GM18907 (cell line): ENCODE measurements around the gene DSCAML1.

Experiments used
- ATAC-seq: cut with Tn5 transposase; IDR thresholded peaks from one replicate; pipeline ENCODE4 v1.9.1; 2021; ENCODE audit warnings: mild to moderate bottlenecking, moderate library complexity; ENCODE audit not compliant: unreplicated experiment

The DSCAML1 gene

GRCh38 chr11:117535850-117536411, 261.1 kb downstream of the DSCAML1 start:
- ATAC-seq, result no peak

GRCh38 chr11:117535201-117535849, 261.7 kb downstream of the DSCAML1 start:
- ATAC-seq, result no peak

DNA sequence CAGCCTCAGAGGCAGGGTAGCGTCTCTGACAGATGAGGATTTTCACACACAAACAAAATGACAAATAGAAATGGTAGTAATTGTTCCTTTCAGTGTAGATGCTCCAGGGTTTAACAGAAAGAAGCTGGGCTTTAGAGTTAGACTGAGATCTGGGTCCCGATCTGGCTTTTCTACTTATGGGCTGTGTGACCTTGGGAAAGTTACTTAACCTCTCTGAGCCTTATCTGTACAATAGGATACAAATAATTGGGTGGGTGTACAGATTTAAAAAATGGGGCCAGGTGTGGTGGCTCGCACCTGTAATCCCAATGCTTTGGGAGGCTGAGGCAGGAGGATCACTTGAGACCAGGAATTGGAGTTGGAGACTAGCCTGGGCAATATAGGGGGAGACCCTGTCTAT, 264.4 kb downstream of the DSCAML1 start:
- no peak for ATAC-seq

GRCh38 chr11:117529816-117530215, 267.2 kb downstream of the DSCAML1 start:
- ATAC-seq, result no peak

- ATAC-seq, result no peak
Measured at GRCh38 chr11:117528097-117528721, 268.8 kb downstream of the DSCAML1 start.

DNA sequence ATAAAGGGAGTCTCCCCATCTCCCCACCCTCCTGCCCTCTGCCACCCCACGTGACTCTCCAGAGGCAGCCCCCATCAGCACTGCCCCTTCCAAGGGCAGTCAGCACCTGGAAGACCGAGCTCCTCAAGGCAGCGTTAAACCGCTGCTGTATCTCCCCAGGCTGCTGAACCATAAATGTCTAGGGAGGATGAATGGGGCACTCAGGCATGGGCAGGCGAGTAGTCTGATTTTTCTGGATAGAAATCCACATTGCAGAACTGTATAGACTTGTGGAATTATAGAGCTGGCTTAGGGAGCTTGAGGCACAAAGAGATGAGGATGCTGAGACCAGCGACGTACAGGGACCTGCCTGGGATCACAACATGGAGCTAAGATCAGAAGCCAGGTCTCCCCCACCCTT, 269.7 kb downstream of the DSCAML1 start:
- ATAC-seq, result no peak

DNA sequence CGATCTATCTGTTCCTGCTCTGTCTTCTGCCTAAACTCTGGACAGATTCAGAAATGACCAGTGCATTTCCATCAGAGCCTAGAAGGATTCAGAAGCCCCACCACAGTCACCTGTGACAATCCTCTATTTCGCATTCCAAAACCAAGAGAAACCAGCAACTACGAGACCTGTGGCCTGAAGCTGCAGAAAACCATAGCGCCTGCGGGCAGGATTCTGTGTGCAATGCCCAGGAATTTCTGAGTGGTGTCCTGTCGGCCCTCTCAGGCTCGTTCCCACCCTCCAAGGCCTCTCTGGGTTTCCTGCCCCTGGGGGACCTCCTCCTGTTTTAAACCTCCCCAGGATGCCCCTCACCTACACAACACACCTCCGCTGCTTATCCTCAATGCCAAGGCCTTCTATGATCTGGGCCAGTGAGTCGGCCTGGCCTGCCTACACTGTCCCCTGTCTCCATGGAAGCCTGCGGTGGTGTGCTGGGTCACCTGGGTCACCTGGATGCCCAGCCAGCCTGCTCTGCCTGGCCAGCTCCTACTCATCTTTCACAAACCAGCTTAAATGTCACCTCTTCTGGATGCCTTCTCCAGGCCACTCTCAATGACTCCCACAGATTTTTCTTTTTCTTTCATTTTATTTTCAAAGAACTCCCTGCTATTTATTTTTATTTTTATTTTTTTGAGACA, 271.0 kb downstream of the DSCAML1 start:
- ATAC-seq, result no peak

- no peak for ATAC-seq
Measured at GRCh38 chr11:117524468-117525183, 272.4 kb downstream of the DSCAML1 start.

DNA sequence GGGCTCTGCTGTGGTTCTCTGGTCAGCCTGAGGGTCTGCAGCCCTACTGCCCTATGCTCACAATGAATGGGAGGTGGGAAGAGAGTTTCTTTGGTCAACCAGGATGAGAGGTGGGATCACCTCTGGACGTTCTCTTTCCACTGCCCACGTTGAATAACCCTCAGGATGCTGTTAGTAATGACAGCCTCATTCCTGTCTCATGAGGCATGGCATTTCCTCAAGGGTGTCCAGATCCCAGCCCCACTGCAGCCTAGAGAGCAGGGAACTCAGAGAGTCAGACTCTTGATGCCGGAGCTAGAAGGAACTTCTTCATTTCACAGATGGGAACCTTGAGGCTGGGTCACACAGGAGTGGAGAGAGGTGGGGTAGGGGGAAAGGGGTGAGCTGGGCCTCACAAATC, 273.3 kb downstream of the DSCAML1 start:
- no peak for ATAC-seq

DNA sequence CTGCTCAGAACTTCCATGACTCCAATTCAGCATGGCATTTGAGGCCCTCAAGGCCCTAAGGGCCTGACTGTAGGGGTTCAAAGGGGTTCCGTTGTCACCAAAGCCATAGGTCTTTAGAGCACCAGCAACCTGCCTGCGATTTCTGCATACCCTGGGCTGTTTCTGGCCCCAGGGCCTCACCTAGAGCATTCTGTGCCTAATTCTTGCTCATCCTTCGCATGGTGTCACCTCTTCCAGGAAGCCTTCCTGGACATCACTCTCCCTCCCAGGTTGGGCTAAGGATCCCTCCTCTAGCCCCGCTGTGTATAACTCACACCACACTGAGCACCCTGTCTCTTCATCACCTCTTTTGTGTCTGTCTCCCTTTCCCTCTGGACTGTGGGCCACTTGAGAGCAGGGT, 275.0 kb downstream of the DSCAML1 start:
- no peak for ATAC-seq

- no peak for ATAC-seq
Measured at GRCh38 chr11:117520966-117521365, 276.1 kb downstream of the DSCAML1 start.

GRCh38 chr11:117520201-117520600, 276.8 kb downstream of the DSCAML1 start:
- no peak for ATAC-seq

DNA sequence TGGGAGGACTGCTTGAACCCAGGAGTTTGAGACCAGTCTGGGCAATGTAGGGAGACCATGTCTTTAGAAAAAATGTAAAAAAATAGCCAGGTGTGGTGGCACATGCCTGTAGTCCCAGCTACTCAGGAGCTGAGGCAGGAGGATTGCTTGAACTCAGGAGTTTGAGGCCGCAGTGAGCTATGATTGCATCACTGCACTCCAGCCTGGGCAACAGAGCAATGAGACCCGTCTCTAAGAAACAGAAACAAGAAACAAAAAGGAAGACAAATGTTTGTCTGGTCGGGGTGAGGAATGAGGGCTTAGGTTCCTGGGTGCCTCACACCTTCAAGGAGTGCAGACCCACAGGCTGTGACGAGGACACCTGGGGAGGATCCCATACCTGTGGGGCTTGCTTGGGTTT, 277.4 kb downstream of the DSCAML1 start:
- ATAC-seq, result no peak

DNA sequence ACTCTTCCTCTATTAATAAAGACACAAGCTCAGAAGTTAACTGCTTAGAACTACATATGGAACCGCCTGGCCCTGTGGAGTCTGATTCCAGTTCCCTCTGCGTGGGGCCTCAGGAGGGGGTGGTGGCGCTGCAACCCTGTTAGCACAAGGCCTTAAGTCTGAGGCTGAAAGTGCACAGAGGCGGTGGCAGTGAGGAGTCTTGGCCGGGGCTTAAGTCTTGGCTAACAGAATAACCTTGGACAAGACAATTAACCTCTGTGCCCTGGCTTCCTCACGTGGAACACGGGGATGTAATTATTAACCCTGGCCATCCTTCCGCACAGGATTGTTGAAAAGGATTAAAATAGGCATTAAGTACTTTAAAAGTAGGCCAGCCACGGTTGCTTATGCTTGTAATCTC, 277.8 kb downstream of the DSCAML1 start:
- no peak for ATAC-seq

- ATAC-seq, result no peak
Measured at GRCh38 chr11:117518455-117518854, 278.6 kb downstream of the DSCAML1 start.

- no peak for ATAC-seq
Measured at GRCh38 chr11:117517097-117517496, 279.9 kb downstream of the DSCAML1 start.

DNA sequence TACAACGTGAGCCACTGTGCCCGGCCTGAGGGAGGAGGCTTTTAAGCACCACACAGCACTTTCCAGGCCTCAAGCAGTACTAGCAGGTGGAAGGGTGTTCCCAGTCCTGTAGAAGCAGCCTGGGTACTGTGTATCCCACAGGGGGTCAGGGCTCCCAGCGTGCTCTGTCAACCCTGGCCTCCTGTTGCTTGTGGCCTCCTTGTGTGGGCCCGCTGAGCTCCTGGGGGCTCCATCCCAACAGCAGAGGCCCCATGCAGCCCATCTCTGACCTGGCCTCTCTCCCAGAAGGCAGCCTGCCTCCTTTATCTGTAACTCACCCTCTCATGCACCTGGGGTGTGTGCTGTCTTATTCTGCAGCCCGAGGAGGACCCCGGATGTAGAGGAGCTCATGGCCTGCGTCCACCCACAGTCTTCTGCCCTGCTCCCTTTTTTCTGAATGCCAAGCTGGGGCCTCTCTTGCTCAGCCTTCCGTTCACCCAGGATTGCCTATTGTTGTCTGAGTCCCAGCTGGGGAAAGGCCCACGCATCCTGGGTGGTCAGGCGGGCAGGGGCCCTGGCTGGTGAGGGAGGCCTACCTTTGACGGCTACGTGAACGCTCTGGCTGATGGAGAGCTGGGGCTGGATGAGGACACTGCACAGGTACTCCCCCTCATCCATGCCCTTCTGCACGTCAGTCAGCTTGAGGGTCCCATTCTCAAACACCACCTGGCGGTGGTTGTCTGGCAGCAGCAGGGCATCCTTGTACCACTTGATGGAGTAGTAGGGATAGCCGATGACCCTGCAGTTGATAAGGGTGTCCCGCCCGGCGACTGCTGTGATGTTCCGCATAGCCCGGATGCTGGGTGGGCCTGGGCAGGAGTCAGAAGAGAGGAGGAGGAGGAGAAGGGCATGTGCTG, 280.9 kb downstream of the DSCAML1 start:
- ATAC-seq, result no peak

DNA sequence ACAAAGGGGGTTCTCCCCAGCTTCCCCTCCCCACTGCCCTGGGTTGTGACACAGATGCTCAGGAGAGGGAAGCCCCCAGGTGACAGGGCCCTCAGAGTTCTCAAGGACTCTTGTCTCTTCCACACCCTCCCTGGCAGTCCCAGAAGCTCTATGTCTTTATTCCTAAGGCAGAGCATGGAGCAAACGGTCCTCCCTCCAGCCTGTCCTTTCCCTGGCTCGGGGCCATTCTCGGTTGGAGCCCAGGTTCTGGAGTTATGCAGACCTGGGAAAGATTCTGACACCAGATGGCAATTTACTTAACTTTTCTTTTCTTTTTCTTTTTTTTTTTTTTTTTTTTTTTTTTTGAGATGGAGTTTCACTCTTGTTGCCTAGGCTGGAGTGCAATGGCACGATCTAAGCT, 282.8 kb downstream of the DSCAML1 start:
- ATAC-seq, result no peak

- no peak for ATAC-seq
Measured at GRCh38 chr11:117513666-117514065, 283.4 kb downstream of the DSCAML1 start.

- ATAC-seq, result no peak
Measured at GRCh38 chr11:117511931-117512539, 285.0 kb downstream of the DSCAML1 start.
